Spleen (tissue), 7 donors: ENCODE data around the gene NMT2.

Experiments used
- CTCF ChIP-seq, 11 experiments: fragments of 200-600 bp in 7 of 11; fragments of 450-650 bp in 4 of 11; sonication (generic) in 4 of 11; IDR thresholded peaks in 8 of 11; conservative IDR thresholded peaks in 3 of 11; 1 replicate in 7 of 11; 2 replicates in 4 of 11; pipeline versions ENCODE4 v1.4.0 to v1.8.0; 2016 to 2021; ENCODE audit warnings: antibody characterized with exemption in 11 of 11, inconsistent platforms in 4 of 11, mild to moderate bottlenecking in 1 of 11
- POLR2A ChIP-seq, 3 donors: fragments of 450-650 bp; IDR thresholded peaks; one replicate each; pipeline ENCODE4 v1.5.1; 2017; ENCODE audit warnings: antibody characterized with exemption in 3 of 3, mild to moderate bottlenecking in 1 of 3
- POLR2AphosphoS5 ChIP-seq, 3 donors: sonication (generic); formaldehyde crosslinking; IDR thresholded peaks; one replicate each; pipeline ENCODE4 v1.5.1; 2017; ENCODE audit warnings: antibody characterized with exemption in 3 of 3
- donor health status: DM: no; HTN: no; CAD: no; lungs with moderate emphysema.
- donor health status: DM: no; HTN: no; CAD: no.
- donor health status: DM: no; HTN: no; CAD: no.

DNA sequence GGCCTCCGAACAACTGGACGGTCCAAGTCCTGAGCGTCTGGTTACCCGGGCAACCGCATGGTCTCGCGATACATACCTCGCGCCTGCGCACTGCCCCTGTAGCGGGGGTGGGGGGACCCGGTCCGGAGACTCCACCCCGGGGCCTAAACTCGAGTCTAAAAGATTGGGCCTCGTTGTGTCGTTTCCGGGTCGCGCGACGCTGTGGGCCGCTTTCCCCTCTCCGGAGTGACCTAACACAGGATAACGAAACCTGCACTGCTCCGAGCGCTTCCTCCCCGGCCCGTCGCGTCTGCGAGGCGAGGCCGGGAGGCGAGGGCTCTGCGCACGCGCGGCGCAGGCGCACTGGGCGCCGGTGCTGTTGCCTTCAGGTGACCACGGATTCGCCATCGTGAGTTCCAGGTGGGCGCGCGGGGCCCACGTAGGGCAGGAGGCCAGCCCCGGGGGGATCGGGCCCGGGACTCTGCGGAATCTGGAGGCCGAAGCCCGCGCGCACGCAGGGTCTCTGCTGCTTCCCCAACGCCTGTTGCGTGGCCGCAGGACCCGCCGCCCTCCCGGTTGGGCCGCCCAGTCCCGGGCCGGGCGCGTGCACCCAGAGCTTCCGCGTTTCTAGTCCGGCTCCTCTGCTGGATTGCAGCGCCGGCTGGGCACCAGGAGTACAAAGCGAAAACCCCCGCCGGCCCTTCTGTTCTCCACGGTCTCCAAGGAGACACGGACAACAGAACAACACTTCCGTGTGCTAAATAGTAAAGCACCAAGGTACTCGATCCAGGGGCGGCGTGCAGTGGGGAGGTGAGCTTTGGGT lies 71.3 kb downstream of the NMT2 start, which contains the start of gene RPP38:
- TF ChIP-seq POLR2A (IDR thresholded peaks at IDR 0.05) (peak in 1 of 3 donors; percentile 54), POLR2AphosphoS5 (IDR thresholded peaks at IDR 0.05) (peak; percentile 93 to 95 (median 94)), CTCF (IDR thresholded peaks at IDR 0.05 in 8 of 11, conservative IDR thresholded peaks at IDR 0.05 in 3 of 11) (peak in 1 of 11 experiments; percentile 28)
